ENCODE measurements around the gene RSPH6A. TPM values are rescaled to one million over a fixed set of nuclear protein-coding genes. Genes with fewer than 3 reads are reported as not detected.
"Not testable (repeated sequence)": the region's sequence is repeated elsewhere in the genome, so short reads cannot be mapped to it uniquely, and the experiment has no call there.

RSPH6A gene
- total RNA-seq, 6 donors from 2014 or later = 0.15 to 5.2 (median 0.32) TPM; not detected in 2

- H3K27ac ChIP-seq = no peak overlapping the region
- ATAC-seq (ENCODE audit: low FRiP score in 2 of 2) (no peak), DNase-seq (no peak)
- H3K9me3 ChIP-seq = no peaks in the 10 kb centered on the region
- H3K4me3 ChIP-seq = no peak overlapping the region
- no peaks in the 10 kb centered on the region for H3K36me3 ChIP-seq
- no peaks in the 10 kb centered on the region for H3K27me3 ChIP-seq
- TF ChIP-seq POLR2A (IDR thresholded peaks at IDR 0.05) (no peak), POLR2AphosphoS5 (IDR thresholded peaks at IDR 0.05) (no peak)
- H3K4me1 ChIP-seq = peaks cover 0 to 6% (median 5%) of the 10 kb centered on the region in 4 donors
These were observed 9.4 kb downstream of the RSPH6A start for GRCh38 chr19:45805719-45806118.

GRCh38 chr19:45804959-45805230, 10.2 kb downstream of the RSPH6A start:
- H3K36me3 ChIP-seq = no peaks in the 10 kb centered on the region
- no peak overlapping the region for H3K4me3 ChIP-seq
- no peaks in the 10 kb centered on the region for H3K9me3 ChIP-seq
- peaks cover 0 to 5% (median 3%) of the 10 kb centered on the region in 4 donors for H3K4me1 ChIP-seq
- H3K27me3 ChIP-seq = no peaks in the 10 kb centered on the region
- no peak for DNase-seq
- 89 to 94% methylated on average over 8 of the region's 8 CpGs for WGBS, 2 donors
- no peak for TF ChIP-seq POLR2A (IDR thresholded peaks at IDR 0.05)
- peak in 1 of 2 donors; percentile 37 for ATAC-seq (ENCODE audit: low FRiP score in 2 of 2)
- no peak overlapping the region for H3K27ac ChIP-seq

GRCh38 chr19:45804140-45804958, 10.8 kb downstream of the RSPH6A start:
- DNase-seq = no peak
- H3K4me1 ChIP-seq = peaks cover 0 to 4% (median 2%) of the 10 kb centered on the region in 4 donors
- no peaks in the 10 kb centered on the region for H3K36me3 ChIP-seq
- no peak overlapping the region for H3K27ac ChIP-seq
- ATAC-seq (ENCODE audit: low FRiP score in 2 of 2) = no peak
- 83 to 86% methylated on average over 51 to 52 of the region's 57 CpGs for WGBS, 2 donors
- TF ChIP-seq POLR2AphosphoS5 (IDR thresholded peaks at IDR 0.05) (no peak), CTCF (IDR thresholded peaks at IDR 0.05) (no peak), POLR2A (IDR thresholded peaks at IDR 0.05) (no peak), EP300 (IDR thresholded peaks at IDR 0.05) (no peak)
- no peak overlapping the region for H3K4me3 ChIP-seq
- no peaks in the 10 kb centered on the region for H3K9me3 ChIP-seq
- no peaks in the 10 kb centered on the region for H3K27me3 ChIP-seq

GRCh38 chr19:45801603-45802175, 13.4 kb downstream of the RSPH6A start:
- ATAC-seq (ENCODE audit: low FRiP score in 2 of 2) = no peak
- Histone ChIP-seq H3K4me3 (no peak overlapping the region), H3K27ac (no peak overlapping the region), H3K9me3 (no peaks in the 10 kb centered on the region), H3K4me1 (peaks cover 0 to 11% (median 8%) of the 10 kb centered on the region in 4 donors), H3K36me3 (no peaks in the 10 kb centered on the region), H3K27me3 (no peaks in the 10 kb centered on the region)
- TF ChIP-seq CTCF (IDR thresholded peaks at IDR 0.05) = no peak
- no peak for TF ChIP-seq EP300 (IDR thresholded peaks at IDR 0.05)
- TF ChIP-seq POLR2AphosphoS5 (IDR thresholded peaks at IDR 0.05) = no peak
- no peak for TF ChIP-seq POLR2A (IDR thresholded peaks at IDR 0.05)
- DNase-seq = no peak
- WGBS, 2 donors = 78 to 85% methylated on average over 6 to 7 of the region's 7 CpGs

GRCh38 chr19:45800070-45800553, 15.0 kb downstream of the RSPH6A start:
- no peak for TF ChIP-seq POLR2A (IDR thresholded peaks at IDR 0.05)
- Histone ChIP-seq H3K4me3 (no peak overlapping the region), H3K27me3 (no peaks in the 10 kb centered on the region), H3K27ac (no peak overlapping the region), H3K36me3 (no peaks in the 10 kb centered on the region), H3K9me3 (no peaks in the 10 kb centered on the region), H3K4me1 (peaks cover 0 to 11% (median 8%) of the 10 kb centered on the region in 4 donors)
- DNase-seq = no peak
- no peak for ATAC-seq (ENCODE audit: low FRiP score in 2 of 2)
- 81 to 83% methylated on average over 8 of the region's 8 CpGs for WGBS, 2 donors

- H3K9me3 ChIP-seq; H3K27me3 ChIP-seq; ATAC-seq (ENCODE audit: low FRiP score in 2 of 2); H3K36me3 ChIP-seq; DNase-seq; H3K27ac ChIP-seq; H3K4me3 ChIP-seq: not testable (repeated sequence)
- 69 to 81% methylated on average over 5 of the region's 5 CpGs for WGBS, 2 donors
- peaks cover 0 to 11% (median 8%) of the 10 kb centered on the region in 4 donors for H3K4me1 ChIP-seq
These were observed 15.6 kb downstream of the RSPH6A start for GRCh38 chr19:45799541-45799940.

Measured in upper lobe of left lung (tissue), 6 donors.